GM19351 (cell line): Measurements from ENCODE around the gene WDR43.

Experiments used
- ATAC-seq: cut with Tn5 transposase; IDR thresholded peaks from one replicate; pipeline ENCODE4 v1.9.1; 2021; ENCODE audit warnings: mild to moderate bottlenecking, moderate library complexity; ENCODE audit not compliant: unreplicated experiment

WDR43 gene

DNA sequence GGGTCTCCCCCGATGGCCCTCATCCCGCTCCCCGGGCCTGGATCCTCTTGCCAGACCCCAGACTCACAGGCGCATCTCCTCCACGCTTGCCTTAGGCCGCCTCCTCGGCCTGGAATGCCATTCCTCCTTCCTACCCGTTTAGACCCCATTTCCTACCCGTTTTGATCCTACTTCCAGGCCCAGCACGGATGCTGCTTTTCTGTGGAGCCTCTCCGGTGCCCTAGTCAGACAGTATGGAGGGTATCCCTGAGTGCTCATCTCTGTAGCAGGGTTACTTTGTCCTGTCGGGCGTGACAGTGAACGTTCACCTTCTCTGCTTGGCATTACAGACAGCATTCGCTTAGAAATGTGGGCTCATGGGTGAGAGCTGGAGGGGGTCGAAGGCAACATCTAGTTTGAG is 96.0 kb downstream of the WDR43 start:
- ATAC-seq, result no peak

DNA sequence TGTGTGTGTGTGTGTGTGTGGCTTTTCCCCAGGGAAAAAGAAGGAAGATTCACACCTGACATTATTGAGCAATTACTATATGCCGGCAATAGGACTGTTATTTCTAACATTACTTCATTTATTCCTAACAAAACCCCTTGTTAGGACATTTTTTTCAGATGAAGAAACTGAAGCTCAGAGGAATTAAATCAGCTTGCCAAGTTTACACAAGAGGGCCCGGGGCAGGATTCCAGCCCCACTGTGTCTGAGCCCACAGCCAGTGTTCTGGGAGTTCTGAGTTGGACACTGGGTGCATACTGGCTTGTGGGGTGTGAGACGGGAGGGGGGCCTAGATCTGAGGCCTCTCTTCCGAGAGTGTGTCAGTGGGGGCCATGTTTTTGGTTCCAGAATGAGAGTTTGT is 96.6 kb downstream of the WDR43 start:
- ATAC-seq, result no peak

DNA sequence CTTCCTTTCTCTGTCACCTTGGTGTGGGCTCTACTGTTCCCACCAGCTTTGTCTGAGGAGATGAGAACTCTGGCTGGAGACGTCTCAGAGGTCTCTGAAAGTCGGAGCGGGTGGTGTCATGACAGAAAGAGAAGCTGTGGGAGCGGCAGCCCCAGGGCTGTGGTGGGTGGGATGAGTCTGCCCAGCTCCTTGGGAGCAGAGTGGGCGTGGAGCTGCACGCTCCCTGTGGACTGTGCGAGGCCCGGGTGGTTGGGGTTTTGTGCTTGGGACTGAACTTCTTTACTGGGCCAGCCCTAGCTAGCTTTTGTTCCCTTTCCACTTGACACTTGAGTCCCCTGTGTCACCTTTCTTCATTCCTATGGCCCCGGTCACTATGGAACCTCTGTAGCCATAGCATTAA is 97.0 kb downstream of the WDR43 start:
- ATAC-seq, result no peak

DNA sequence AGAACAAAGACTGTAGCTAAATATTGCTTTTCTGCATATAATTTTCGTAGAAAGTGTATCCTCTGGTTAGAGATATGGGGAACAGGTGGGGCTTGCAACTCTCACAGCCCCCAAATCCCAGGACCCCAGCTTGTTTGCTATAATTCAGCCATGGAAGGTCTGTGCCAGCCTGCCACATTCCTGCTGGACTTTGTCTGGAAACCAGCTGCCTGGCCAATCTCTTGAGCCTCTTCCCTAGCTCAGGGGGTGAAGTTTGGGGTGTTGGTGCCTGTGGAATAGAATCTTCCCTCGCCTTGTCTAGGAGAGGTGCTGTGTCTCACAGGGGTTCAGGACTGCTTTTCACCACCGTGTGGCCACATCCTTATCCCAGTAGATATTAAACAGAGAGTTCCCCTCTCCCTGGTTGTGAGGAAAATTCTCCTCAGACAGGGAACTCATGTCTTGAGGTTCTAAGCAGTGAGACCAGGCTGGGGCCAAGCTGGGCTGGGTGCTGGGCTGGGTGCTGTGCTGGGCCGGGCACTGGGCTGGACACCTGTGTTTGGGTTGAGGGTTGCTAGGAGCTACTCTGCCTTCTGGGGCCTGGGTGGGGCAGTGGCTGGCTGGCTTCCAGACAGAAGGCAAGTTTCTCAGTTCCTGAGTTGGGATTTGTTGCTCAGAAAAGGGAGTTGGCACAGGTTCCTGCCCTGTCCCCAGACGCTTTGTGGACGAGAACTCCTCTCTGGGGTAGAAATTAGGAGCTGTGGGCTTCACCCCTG is 98.9 kb downstream of the WDR43 start:
- ATAC-seq, result no peak

DNA sequence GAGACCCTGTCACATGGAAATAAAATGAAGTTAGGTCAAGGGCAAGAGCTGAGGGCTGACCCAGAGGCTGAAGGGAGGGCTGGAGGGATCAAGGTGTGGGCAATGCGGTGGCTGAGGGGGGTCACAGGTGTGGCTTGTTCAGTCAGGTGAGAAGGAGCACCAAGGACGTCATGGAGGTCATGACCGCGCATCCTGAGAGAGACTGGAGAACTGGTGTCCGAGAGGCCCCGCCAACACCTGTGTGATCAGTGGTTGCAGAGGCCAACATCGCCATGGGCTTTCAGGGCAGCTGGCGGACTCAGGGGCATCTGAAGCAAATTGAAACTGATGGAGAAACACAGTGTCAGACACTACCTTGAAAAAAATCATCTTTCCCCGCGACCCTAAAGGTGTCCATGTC is 99.6 kb downstream of the WDR43 start:
- ATAC-seq, result no peak

DNA sequence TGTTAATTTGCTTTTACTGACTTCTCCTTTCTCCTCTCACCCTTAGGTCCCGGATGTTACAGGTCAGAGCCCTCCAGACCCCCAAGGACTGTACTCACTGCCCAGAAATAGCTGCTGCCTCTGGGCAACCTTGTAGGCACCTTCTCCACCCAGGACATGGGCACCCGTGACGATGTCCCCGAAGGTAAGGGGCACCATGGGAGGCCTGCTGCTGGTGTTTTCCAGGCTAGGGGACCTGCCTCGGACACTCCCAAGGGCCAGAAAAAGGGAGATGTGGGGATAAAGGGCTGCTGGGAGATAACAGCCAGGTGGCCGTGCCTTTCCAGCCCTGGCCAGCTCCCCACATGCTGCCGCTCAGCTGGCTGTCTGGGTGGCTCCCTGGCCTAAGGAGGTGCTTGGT is 100.2 kb downstream of the WDR43 start:
- ATAC-seq, result no peak

DNA sequence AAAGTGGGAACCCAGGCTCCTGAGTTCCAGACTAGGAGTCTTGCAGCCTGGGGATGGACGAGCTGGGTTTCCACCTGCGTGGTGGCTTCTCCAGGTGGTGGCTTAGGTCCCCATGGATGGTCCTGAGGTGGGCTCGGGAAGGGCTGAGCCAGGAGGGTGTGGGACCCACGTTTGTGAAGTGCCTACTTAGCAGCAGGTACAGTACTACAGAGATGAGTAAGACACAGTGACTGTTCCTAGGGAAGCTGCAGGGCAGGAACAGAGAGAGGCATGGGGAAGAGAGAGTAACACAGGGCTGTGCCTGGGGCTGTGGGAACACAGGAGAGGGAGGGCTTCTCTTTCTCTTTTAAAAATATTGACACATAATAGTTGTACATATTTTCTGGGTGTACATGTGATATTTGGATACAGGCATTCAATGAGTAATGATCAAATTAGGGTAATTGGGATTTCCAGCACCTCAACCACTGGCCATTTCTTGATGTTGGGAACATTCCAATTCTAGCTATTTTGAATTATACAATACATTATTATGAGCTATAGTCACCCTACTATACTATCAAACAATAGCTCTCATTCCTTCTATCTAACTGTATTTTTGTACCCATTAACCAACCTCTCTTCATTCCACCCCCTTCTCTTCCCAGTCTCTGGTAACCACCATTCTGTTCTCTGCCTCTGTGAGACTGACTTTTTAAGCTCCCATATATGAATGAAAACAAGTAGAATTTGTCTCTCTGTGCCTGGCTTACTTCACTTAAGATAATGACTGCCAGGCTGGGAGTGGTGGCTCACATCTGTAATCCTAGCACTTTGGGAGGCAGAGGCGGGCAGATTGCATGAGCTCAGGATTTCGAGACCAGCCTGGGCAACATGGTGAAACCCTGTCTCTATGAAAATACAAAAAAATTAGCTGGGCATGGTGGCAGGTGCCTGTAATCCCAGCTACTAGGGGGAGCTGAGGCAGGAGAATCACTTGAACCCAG is 101.6 kb downstream of the WDR43 start:
- ATAC-seq, result no peak

DNA sequence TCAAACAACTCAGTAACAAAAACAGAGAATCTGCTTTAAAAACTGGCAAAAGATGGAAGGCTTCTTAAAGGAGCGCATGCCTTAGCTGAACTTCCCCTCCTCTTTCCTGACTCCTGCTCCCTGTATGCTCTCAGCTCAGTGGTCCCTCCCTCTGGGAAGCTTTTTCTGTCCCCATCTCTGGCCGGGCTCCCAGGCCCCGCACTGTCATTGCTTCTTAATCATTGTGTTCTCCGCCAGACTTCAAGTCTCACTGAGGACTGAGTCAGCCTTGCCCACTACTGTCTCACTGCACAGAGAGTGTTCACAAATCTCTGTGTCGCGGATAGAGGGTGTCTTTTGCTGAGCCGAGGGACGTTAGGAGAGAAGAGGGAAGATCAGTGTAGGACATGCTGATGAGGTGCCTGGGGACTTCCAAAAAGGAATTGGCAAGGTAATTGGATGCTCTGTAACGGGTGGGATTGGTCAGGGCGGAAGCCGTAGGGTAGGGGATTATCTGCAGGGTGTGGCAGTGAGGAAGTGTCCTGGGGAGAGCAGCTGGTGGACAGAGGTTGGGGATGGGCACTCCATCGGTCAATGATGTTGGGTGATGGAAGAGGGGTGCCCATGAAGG is 102.9 kb downstream of the WDR43 start:
- ATAC-seq, result no peak
